AG09319 (cell line): ENCODE results near the gene ADGRF1.

Experiments used
- DNase-seq: peaks from one replicate; pipeline ENCODE4 v3.0.0-alpha.2; 2010; ENCODE audit warnings: low read depth; ENCODE audit errors: extremely low read depth
- CTCF ChIP-seq: IDR thresholded peaks from 2 replicates; pipeline ENCODE4 v1.5.1; 2011; ENCODE audit warnings: low read depth, mild to moderate bottlenecking, inconsistent platforms, low read length, moderate library complexity

The ADGRF1 gene

DNA sequence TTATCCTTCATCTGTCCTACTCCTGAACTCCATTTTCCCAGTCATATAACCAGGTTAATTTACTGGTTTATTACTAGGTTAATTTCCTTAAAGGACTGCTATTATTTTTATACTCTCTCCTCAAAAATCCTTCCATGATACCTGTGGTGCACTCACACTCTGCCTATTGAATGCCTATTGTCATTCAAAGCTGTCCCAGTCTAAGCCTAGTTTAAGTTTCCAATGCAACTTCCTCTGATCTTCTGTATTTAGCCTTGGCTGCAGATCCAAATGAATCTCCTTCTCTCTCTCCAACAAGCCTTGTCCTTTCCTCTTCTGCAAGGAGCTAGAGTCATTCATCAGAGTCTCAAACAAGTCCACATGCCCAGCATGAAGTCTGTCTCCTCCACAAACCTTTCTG, 79.1 kb downstream of the ADGRF1 start:
- no peak for DNase-seq
- no peak for TF ChIP-seq CTCF

DNA sequence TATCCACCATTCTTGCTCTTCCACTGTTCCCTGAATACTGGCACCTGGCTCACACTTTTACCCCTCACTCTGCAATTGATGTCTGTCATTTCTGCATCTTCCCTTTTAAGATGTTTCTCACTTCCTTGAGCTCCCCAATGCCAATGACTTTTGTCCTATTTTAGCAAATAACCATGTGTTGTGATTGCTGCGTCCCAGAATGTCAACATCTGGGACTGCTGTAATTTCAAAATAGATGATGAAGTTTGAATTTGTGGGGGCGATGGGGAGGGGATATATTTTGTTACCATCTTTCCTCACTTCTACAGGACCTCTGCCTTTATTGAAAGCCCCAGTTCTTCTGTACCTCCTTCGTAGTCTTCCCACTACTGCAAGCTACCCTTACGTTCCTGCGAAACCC, 80.4 kb downstream of the ADGRF1 start:
- no peak for TF ChIP-seq CTCF
- DNase-seq: no peak

GRCh38 chr6:46961232-46961631, 80.9 kb downstream of the ADGRF1 start:
- no peak for DNase-seq
- TF ChIP-seq CTCF: no peak

- no peak for TF ChIP-seq CTCF
Observed at GRCh38 chr6:46959419-46959818, 82.7 kb downstream of the ADGRF1 start.

DNA sequence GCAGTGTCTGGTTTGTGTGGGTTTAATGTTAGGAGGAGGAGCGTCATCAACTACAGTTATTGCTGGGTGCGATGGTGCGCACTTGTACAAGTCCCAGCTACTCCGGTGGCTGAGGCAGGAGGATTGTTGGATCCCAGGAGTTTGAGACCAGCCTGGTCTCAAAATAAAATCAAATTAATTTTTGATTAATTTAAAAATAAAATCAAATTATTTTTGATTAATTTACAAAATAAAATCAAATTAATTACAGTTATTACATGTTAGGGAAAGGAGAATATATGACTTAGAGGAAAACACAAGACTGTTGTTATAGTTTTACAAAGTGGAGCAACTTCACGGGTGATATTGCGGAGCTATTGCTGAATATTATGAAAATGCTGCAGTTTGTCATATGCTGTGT, 85.7 kb downstream of the ADGRF1 start:
- no peak for TF ChIP-seq CTCF
- no peak for DNase-seq

More at GRCh38 chr6:46959419-46959818, 82.7 kb downstream of the ADGRF1 start:
- DNase-seq: no peak

- no peak for TF ChIP-seq CTCF
- DNase-seq: no peak
Observed at GRCh38 chr6:46954837-46955451, 87.2 kb downstream of the ADGRF1 start.

DNA sequence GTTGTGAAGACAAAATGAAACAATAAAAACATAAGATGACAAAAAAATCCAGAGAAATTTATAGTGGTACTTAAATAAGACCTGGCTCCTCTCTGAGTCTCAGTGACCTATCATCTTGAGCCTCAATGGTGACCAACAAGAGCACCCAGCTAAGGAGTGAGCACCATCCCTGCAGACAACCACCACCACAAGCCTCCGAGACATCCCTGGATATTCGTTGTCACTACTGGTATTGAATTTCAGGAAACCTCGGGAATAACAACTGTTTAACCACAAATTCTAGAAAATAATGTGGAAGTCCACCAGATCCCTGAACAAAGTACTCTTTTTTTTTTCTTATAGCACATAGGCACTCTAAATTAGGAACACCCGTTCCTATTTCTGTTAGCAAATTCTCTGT, 88.2 kb downstream of the ADGRF1 start:
- DNase-seq: no peak
- TF ChIP-seq CTCF: no peak
